H1 (cell line): Measurements from ENCODE around the gene CFAP206. TPM values are rescaled to one million over a fixed set of nuclear protein-coding genes. Genes with fewer than 3 reads are reported as not detected.

Experiments used
- CTCF ChIA-PET: fragments of 300-600 bp; sonication (Branson Sonifier 250); formaldehyde crosslinking; loops from one replicate; lab custom pipeline; 2021; ENCODE audit not compliant: partially characterized antibody; lab: Charles Lee
- POLR2A ChIA-PET: fragments of 300-600 bp; sonication (Branson Sonifier 250); formaldehyde crosslinking; loops from one replicate; lab custom pipeline; 2021; ENCODE audit warnings: inconsistent platforms; ENCODE audit not compliant: partially characterized antibody; lab: Charles Lee
- DNase-seq, 2 experiments: peaks; one replicate each; pipeline versions ENCODE4 v3.0.0 to v3.0.0-alpha.2; 2010 to 2022; ENCODE audit warnings: low spot score in 2 of 2, low read depth in 1 of 2, mixed read lengths in 1 of 2
- FAIRE-seq: peaks from 2 replicates; lab custom pipeline; 2011; peaks lifted over from hg19 to GRCh38; lab: Jason Lieb, UNC
- H2AFZ ChIP-seq: 2 replicates; pipeline ENCODE4 v1.8.1; 2012; ENCODE audit warnings: low read length, inconsistent platforms
- H2AK5ac ChIP-seq: 2 replicates; pipeline ENCODE4 v1.6.1; 2013; ENCODE audit warnings: low read depth, low read length
- H2BK120ac ChIP-seq: replicated peaks from 2 replicates; pipeline ENCODE3; 2013; ENCODE audit warnings: low read depth, low read length, inconsistent platforms
- H2BK12ac ChIP-seq: 2 replicates; pipeline ENCODE4 v1.6.1; 2013; ENCODE audit warnings: low read depth, low read length
- H2BK15ac ChIP-seq: 2 replicates; pipeline ENCODE4 v1.6.1; 2013; ENCODE audit warnings: low read length
- H2BK20ac ChIP-seq: 2 replicates; pipeline ENCODE4 v1.6.1; 2013; ENCODE audit warnings: low read length
- H2BK5ac ChIP-seq: 2 replicates; pipeline ENCODE4 v1.6.1; 2013; ENCODE audit warnings: low read depth, low read length
- H3K14ac ChIP-seq: 2 replicates; pipeline ENCODE4 v1.6.1; 2013; ENCODE audit warnings: inconsistent platforms; ENCODE audit not compliant: insufficient read length
- H3K18ac ChIP-seq: 2 replicates; pipeline ENCODE4 v1.6.1; 2013; ENCODE audit warnings: low read length; ENCODE audit errors: extremely low read depth
- H3K23ac ChIP-seq: 2 replicates; pipeline ENCODE4 v1.6.1; 2013; ENCODE audit warnings: inconsistent platforms; ENCODE audit not compliant: insufficient read length
- H3K23me2 ChIP-seq: 2 replicates; pipeline ENCODE4 v1.6.1; 2013; ENCODE audit warnings: low read depth, low read length
- H3K27ac ChIP-seq: 2 replicates; pipeline ENCODE4 v1.6.1; 2011; ENCODE audit warnings: low read depth, low read length, inconsistent platforms
- H3K27me3 ChIP-seq, 4 experiments: replicated peaks in 1 of 4; 1 replicate in 1 of 4; 2 replicates in 3 of 4; pipeline versions ENCODE4 v1.6.1 to v1.8.1; 2011 to 2013; ENCODE audit warnings: low read length in 3 of 4, mild to moderate bottlenecking in 3 of 4, inconsistent platforms in 2 of 4, mixed read lengths in 2 of 4, moderate library complexity in 1 of 4; ENCODE audit not compliant: control insufficient read depth in 3 of 4, insufficient read depth in 3 of 4; ENCODE audit errors: extremely low read depth in 1 of 4
- H3K36me3 ChIP-seq, 4 experiments: 2 replicates each; pipeline versions ENCODE4 v1.6.1 to v1.8.1; 2011 to 2013; ENCODE audit warnings: mild to moderate bottlenecking in 4 of 4, low read length in 3 of 4, moderate library complexity in 2 of 4, control low read depth in 1 of 4, inconsistent platforms in 1 of 4; ENCODE audit not compliant: insufficient read depth in 4 of 4, control insufficient read depth in 2 of 4
- H3K4ac ChIP-seq: replicated peaks from 2 replicates; pipeline ENCODE3; 2013; ENCODE audit warnings: low read length, low read depth, mixed read lengths, inconsistent platforms; ENCODE audit not compliant: insufficient read length
- H3K4me1 ChIP-seq, 4 experiments: replicated peaks in 1 of 4; 1 replicate in 1 of 4; 2 replicates in 3 of 4; pipeline versions ENCODE4 v1.6.1 to v1.8.1; 2011 to 2013; ENCODE audit warnings: low read length in 3 of 4, inconsistent platforms in 2 of 4, mixed read lengths in 1 of 4; ENCODE audit not compliant: insufficient read depth in 4 of 4, control insufficient read depth in 3 of 4
- H3K4me2 ChIP-seq, 2 experiments: 2 replicates each; pipeline versions ENCODE4 v1.6.1 to v1.8.1; 2011 to 2013; ENCODE audit warnings: low read depth in 2 of 2, low read length in 2 of 2, control low read depth in 1 of 2, inconsistent platforms in 1 of 2, mild to moderate bottlenecking in 1 of 2; ENCODE audit not compliant: insufficient read depth in 1 of 2
- H3K4me3 ChIP-seq, 4 experiments: fragments of 200-600, 300-600 bp in 1 of 4; sonication (generic), shearing (Covaris generic), sonication (Bioruptor Twin) in 1 of 4; 2 replicates each; pipeline versions ENCODE4 v1.5.1 to v1.8.1; 2011 to 2016; ENCODE audit warnings: low read length in 4 of 4, low read depth in 3 of 4, control low read depth in 2 of 4, inconsistent platforms in 2 of 4, mild to moderate bottlenecking in 2 of 4, mixed read lengths in 1 of 4, moderate library complexity in 1 of 4; ENCODE audit not compliant: insufficient read depth in 2 of 4; ENCODE audit errors: extremely low read depth in 1 of 4
- H3K56ac ChIP-seq: replicated peaks from 2 replicates; pipeline ENCODE3; 2013; ENCODE audit warnings: low read depth, mild to moderate bottlenecking, mixed read lengths, low read length, inconsistent platforms; ENCODE audit not compliant: insufficient read length
- H3K79me1 ChIP-seq: 2 replicates; pipeline ENCODE4 v1.6.1; 2013; ENCODE audit warnings: low read depth, low read length, control low read depth
- H3K79me2 ChIP-seq, 2 experiments: 2 replicates each; pipeline versions ENCODE4 v1.6.1 to v1.8.1; 2012 to 2013; ENCODE audit warnings: low read length in 2 of 2, mild to moderate bottlenecking in 2 of 2, inconsistent platforms in 1 of 2; ENCODE audit not compliant: insufficient read depth in 2 of 2, control insufficient read depth in 1 of 2
- H3K9ac ChIP-seq, 4 experiments: replicated peaks in 1 of 4; 1 replicate in 1 of 4; 2 replicates in 3 of 4; pipeline versions ENCODE4 v1.6.1 to v1.8.1; 2011 to 2013; ENCODE audit warnings: low read depth in 3 of 4, low read length in 3 of 4, control low read depth in 2 of 4, mild to moderate bottlenecking in 2 of 4, moderate library complexity in 2 of 4, inconsistent platforms in 1 of 4; ENCODE audit errors: extremely low read depth in 1 of 4
- H3K9me3 ChIP-seq, 2 experiments: 2 replicates each; pipeline versions ENCODE4 v1.6.1 to v1.8.1; 2012 to 2013; ENCODE audit warnings: mild to moderate bottlenecking in 2 of 2, moderate library complexity in 2 of 2, control low read depth in 1 of 2, inconsistent platforms in 1 of 2, low read depth in 1 of 2, low read length in 1 of 2, mixed read lengths in 1 of 2; ENCODE audit not compliant: insufficient read depth in 2 of 2
- H4K20me1 ChIP-seq, 2 experiments: replicated peaks in 1 of 2; 2 replicates each; pipeline versions ENCODE3 to v1.8.1; 2011 to 2013; ENCODE audit warnings: inconsistent platforms in 2 of 2, low read length in 2 of 2, mild to moderate bottlenecking in 1 of 2; ENCODE audit not compliant: insufficient read depth in 2 of 2, control insufficient read depth in 1 of 2
- H4K5ac ChIP-seq: 2 replicates; pipeline ENCODE4 v1.6.1; 2013; ENCODE audit warnings: low read length, low read depth, mixed read lengths, inconsistent platforms; ENCODE audit not compliant: insufficient read length
- H4K8ac ChIP-seq: 2 replicates; pipeline ENCODE4 v1.8.0; 2013; ENCODE audit warnings: mild to moderate bottlenecking, moderate library complexity, low read length, inconsistent platforms; ENCODE audit not compliant: insufficient read depth; ENCODE audit errors: extremely low read depth
- H4K91ac ChIP-seq: replicated peaks from 2 replicates; pipeline ENCODE3; 2013; ENCODE audit warnings: low read length, mixed read lengths, inconsistent platforms; ENCODE audit not compliant: insufficient read length
- GABPA ChIP-seq: IDR thresholded peaks from 2 replicates; pipeline ENCODE4 v1.6.1; 2011; ENCODE audit warnings: mild to moderate bottlenecking, low read length, moderate library complexity, borderline replicate concordance; ENCODE audit not compliant: insufficient read depth
- RBBP5 ChIP-seq: IDR thresholded peaks from 2 replicates; pipeline ENCODE4 v1.7.1; 2012; ENCODE audit warnings: low read depth, mild to moderate bottlenecking, inconsistent platforms, low read length, moderate library complexity, borderline replicate concordance
- SAP30 ChIP-seq: fragments of 300-600 bp; sonication (generic); IDR thresholded peaks from 2 replicates; pipeline ENCODE4 v1.7.1; 2012; ENCODE audit warnings: low read length, moderate library complexity, mild to moderate bottlenecking, inconsistent platforms; ENCODE audit not compliant: insufficient read depth, insufficient replicate concordance
- SP4 ChIP-seq: IDR thresholded peaks from 2 replicates; pipeline ENCODE4 v1.6.1; 2012; ENCODE audit warnings: low read length, inconsistent platforms
- TAF7 ChIP-seq: optimal IDR thresholded peaks from 2 replicates; pipeline ENCODE3; 2011; ENCODE audit warnings: low read depth, mild to moderate bottlenecking, inconsistent platforms, low read length, moderate library complexity, borderline replicate concordance
- WGBS, 2 experiments: shearing (Covaris generic) in 1 of 2; methylation state at CpG; one replicate each; pipeline versions ENCODE4 v1.1.6 to v1.1.7; 2013 to 2015; ENCODE audit warnings: low lambda C conversion rate in 2 of 2, mixed read lengths in 2 of 2, inconsistent platforms in 1 of 2, low coverage in 1 of 2, missing lambda C conversion rate in 1 of 2; ENCODE audit not compliant: insufficient replicate concordance in 2 of 2, insufficient coverage in 1 of 2, insufficient read length in 1 of 2; ENCODE audit errors: extremely low coverage in 1 of 2, missing lambda C conversion rate in 1 of 2; 5-methylcytosine and 5-hydroxymethylcytosine counted together
- polyA plus RNA-seq, 7 experiments: library from polyadenylated mRNA; depleted of rRNA in 3 of 7; stranded (reverse) in 5 of 7; unstranded in 2 of 7; fragments of >200 nt in 5 of 7; fragments of 200-250 nt in 2 of 7; gene quantifications; 1 replicate in 5 of 7; 2 replicates in 1 of 7; 4 replicates in 1 of 7; pipeline versions ENCODE4 v1.2.1 to v1.2.3, GENCODE V29; 2011 to 2013; ENCODE audit warnings: missing spikeins in 2 of 7, mixed read lengths in 2 of 7
- total RNA-seq: library from RNA; stranded (reverse); fragmentation: NEBNext Ultra II Directional; extraction: Animal tissue kit (Norgen Biotek cat#: 25700); gene quantifications from 2 replicates; pipeline ENCODE4 v1.2.1, GENCODE V29; 2021
- TF ChIP-seq, protein P1 (sequence below): IDR thresholded peaks from 2 replicates; pipeline ENCODE4 v1.6.1; 2011; ENCODE audit warnings: low read depth, mild to moderate bottlenecking, low read length; ENCODE audit not compliant: insufficient read depth

CFAP206 gene
- total and polyA plus RNA-seq, 2 of the 8 experiments (the other 6 are each of a cell fraction or from before 2014, with no cell fraction given): not detected

DNA sequence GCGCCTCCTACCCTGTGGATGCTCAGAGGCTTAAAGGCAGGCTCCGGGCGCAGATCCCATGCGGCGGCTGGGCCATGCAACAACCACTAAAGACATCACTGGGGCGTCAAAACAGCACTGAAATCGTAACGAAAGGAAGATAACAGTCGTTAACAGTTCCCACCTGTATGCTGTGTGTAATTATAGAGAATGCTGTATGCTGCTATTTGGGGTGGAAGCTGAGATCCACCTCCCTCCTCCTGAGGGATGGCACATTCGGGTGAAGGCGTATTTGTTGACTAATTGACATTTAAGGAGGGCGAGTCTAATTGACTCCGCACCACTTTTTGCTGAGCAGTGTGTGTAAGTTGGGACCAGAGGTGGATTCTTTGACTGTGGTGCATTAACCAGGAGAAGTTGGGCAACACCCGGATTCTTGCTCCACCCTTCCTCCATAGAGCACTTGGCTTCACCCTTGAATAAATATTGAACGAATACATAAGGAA, 65.7 kb downstream of the CFAP206 start:
- Histone ChIP-seq H3K79me2 (no peaks in the 10 kb centered on the region), H2BK15ac (no peak overlapping the region), H3K23me2 (peaks cover 8% of the 10 kb centered on the region; the same call in 1 of the 2 replicates), H3K56ac (no peak overlapping the region), H3K14ac (no peak overlapping the region), H3K18ac (no peak overlapping the region), H3K23ac (no peak overlapping the region), H2AFZ (peak overlapping the region; percentile 97), H2BK20ac (no peak overlapping the region), H2BK12ac (no peak overlapping the region), H4K8ac (no peak overlapping the region), H3K4me1 (0 out of 7 replicates have a peak, but pooled peaks cover 0 to 3% (median 0%) of the 10 kb centered on the region in 4 experiments), H3K4me3 (peak overlapping the region; percentile 74 to 100 (median 98)), H2BK5ac (no peak overlapping the region), H3K4ac (no peak overlapping the region), H3K79me1 (no peaks in the 10 kb centered on the region), H4K5ac (no peak overlapping the region), H3K36me3 (no peaks in the 10 kb centered on the region), H4K91ac (no peak overlapping the region), H4K20me1 (peaks cover 0 to 2% of the 10 kb centered on the region in 2 experiments), H3K27me3 (no peaks in the 10 kb centered on the region), H3K9me3 (no peaks in the 10 kb centered on the region), H2AK5ac (no peak overlapping the region), H3K4me2 (peak overlapping the region; percentile 88 to 97), H3K27ac (no peak overlapping the region), H2BK120ac (no peak overlapping the region), H3K9ac (peak overlapping the region in 2 of 4 experiments; percentile 26 to 62; a peak in 3 of 7 replicates)
- POLR2A ChIA-PET: interaction anchor here (0.6 to 2.8 kb wide), 2 partner anchors 27 to 151 kb away, joined by 5 to 8 read pairs; partner anchors contain the start of gene SMIM8
- DNase-seq (no peak), FAIRE-seq (no peak)
- CTCF ChIA-PET: no interaction called here
- 12% methylated on average over 15 of the region's 15 CpGs; no CpG with 5 or more reads in 1 of the 2 experiments for WGBS, 2 experiments
- no peak for TF ChIP-seq SP4
- TF ChIP-seq TAF7: no peak
- no peak for TF ChIP-seq GABPA
- TF ChIP-seq RBBP5: no peak
- TF ChIP-seq, protein P1, sequence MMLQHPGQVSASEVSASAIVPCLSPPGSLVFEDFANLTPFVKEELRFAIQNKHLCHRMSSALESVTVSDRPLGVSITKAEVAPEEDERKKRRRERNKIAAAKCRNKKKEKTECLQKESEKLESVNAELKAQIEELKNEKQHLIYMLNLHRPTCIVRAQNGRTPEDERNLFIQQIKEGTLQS: no peak
- TF ChIP-seq SAP30: peak; percentile 77
